ENCODE measurements around the gene IKZF2.

DNA sequence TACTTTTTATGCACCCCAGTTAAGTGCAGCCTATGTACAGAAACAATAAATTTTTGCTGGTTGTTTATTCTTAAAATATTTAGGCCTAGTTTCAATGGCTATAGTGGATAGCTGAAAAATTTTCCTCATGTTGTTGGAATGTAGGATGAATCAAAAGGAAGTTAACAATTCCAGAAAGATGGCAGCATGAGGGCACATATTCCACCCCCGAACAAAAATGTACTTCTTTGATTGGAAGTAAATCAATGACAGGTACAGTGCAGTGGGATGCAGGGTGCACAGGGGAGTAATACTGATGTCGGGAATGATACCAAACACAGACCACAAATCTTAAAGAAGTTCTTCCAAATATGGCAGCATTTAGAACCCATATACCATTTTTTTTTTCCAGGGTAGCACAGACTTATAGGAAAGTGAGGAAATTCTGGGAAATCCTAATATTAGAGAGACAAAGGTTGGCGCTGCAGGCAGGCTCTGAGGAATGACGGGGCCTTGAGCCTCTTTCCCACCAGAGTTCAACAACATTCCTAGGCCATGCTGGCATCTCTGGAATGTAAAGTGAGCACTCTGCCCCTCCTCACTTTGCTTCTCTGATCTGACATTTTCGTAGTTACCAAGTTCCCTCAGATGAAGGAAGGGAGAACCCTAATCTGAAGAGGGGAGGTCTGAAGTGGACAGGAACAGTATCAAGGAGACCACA is 36.6 kb upstream of the IKZF2 start:
- TF ChIP-seq, protein P1, sequence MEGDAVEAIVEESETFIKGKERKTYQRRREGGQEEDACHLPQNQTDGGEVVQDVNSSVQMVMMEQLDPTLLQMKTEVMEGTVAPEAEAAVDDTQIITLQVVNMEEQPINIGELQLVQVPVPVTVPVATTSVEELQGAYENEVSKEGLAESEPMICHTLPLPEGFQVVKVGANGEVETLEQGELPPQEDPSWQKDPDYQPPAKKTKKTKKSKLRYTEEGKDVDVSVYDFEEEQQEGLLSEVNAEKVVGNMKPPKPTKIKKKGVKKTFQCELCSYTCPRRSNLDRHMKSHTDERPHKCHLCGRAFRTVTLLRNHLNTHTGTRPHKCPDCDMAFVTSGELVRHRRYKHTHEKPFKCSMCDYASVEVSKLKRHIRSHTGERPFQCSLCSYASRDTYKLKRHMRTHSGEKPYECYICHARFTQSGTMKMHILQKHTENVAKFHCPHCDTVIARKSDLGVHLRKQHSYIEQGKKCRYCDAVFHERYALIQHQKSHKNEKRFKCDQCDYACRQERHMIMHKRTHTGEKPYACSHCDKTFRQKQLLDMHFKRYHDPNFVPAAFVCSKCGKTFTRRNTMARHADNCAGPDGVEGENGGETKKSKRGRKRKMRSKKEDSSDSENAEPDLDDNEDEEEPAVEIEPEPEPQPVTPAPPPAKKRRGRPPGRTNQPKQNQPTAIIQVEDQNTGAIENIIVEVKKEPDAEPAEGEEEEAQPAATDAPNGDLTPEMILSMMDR (IDR thresholded peaks at IDR 0.05), result no peak
- TF ChIP-seq POLR2A (IDR thresholded peaks at IDR 0.05), result no peak
